Kidney epithelial cell (primary cell): Measurements from ENCODE around the gene SMIM44. TPM values are rescaled to one million over a fixed set of nuclear protein-coding genes. Genes with fewer than 3 reads are reported as not detected.

Experiments used
- DNase-seq: peaks from one replicate; pipeline ENCODE4 v3.0.0-alpha.2; 2010; ENCODE audit warnings: low read depth
- H3K27me3 ChIP-seq: 2 replicates; pipeline ENCODE4 v1.6.0; 2011; ENCODE audit warnings: low read length; ENCODE audit not compliant: control insufficient read depth, insufficient read depth
- H3K36me3 ChIP-seq: 2 replicates; pipeline ENCODE4 v1.5.1; 2011; ENCODE audit warnings: low read length; ENCODE audit not compliant: control insufficient read depth, insufficient read depth
- H3K4me3 ChIP-seq: 2 replicates; pipeline ENCODE4 v1.5.1; 2011; ENCODE audit warnings: low read depth, mild to moderate bottlenecking, control low read depth, low read length
- total RNA-seq: library from RNA; depleted of rRNA; stranded (reverse); fragments of >200 nt; gene quantifications from 2 replicates; pipeline ENCODE4 v1.2.3, GENCODE V29; 2015
- TF ChIP-seq, protein P1 (sequence below): IDR thresholded peaks from 2 replicates; pipeline ENCODE4 v1.5.1; 2011; ENCODE audit warnings: mild to moderate bottlenecking, moderate library complexity, low read length, control low read depth, inconsistent platforms; ENCODE audit not compliant: insufficient read depth, poor library complexity, severe bottlenecking

Gene SMIM44
- total RNA-seq, 1 donor from 2014 or later = 1.2 TPM

DNA sequence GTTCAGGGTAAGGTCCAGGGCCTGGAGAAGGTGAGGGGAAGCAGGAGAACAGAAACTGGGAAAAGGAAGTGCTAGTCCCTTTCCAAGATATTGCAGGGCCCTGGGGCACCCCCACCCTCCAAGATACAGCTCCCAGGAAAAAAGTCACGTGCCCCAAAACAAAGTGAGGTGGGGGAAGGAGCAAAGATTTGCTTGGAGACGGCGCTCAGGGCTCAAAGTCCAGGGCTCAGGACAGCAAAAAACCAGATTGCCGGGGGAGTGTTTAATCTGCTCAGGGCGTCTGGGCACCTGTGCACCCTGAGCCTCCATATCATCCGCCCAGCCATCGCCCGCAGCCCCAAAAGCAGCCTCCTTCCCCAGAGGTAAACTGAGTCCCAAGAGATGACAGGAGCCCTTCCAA, 9.2 kb downstream of the SMIM44 start:
- Histone ChIP-seq H3K36me3 (no peaks in the 10 kb centered on the region), H3K4me3 (no peak overlapping the region), H3K27me3 (peaks cover 10% of the 10 kb centered on the region)
- no peak for DNase-seq
- TF ChIP-seq, protein P1, sequence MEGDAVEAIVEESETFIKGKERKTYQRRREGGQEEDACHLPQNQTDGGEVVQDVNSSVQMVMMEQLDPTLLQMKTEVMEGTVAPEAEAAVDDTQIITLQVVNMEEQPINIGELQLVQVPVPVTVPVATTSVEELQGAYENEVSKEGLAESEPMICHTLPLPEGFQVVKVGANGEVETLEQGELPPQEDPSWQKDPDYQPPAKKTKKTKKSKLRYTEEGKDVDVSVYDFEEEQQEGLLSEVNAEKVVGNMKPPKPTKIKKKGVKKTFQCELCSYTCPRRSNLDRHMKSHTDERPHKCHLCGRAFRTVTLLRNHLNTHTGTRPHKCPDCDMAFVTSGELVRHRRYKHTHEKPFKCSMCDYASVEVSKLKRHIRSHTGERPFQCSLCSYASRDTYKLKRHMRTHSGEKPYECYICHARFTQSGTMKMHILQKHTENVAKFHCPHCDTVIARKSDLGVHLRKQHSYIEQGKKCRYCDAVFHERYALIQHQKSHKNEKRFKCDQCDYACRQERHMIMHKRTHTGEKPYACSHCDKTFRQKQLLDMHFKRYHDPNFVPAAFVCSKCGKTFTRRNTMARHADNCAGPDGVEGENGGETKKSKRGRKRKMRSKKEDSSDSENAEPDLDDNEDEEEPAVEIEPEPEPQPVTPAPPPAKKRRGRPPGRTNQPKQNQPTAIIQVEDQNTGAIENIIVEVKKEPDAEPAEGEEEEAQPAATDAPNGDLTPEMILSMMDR = no peak

DNA sequence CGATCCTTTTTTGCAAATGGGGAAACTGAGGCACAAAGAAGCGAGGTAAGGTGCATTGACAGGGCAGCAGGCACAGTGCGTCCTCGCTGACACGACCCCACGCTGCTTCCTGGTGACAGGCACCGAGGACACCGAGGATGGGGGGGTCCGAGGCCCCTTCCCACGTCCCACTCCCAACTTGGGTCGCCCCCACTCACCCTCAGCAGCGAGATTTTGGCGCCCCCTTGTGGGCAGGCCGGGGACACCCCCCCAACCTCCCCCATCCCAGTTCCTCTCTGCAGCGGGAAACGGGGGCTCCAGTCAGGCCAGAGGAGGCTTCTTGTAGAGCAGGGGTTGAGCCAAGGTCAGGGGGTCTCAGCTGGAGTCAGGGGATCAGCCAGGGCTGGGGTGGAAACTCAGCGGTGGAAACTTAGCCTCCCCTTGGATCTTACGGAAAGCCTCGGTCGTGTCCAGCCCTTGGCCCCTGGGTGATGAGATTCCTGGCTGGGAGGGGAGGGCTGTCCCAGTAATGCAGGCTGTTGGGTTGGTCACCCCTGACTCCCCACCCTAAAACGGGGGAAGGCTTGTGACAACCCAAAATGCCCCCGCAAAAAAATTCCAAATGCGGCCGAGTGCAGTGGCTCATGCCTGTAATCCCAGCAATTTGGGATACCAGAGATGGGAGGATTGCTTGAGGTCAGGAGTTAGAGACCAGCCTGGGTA, 11.1 kb downstream of the SMIM44 start:
- H3K36me3 ChIP-seq = no peaks in the 10 kb centered on the region
- no peak overlapping the region for H3K4me3 ChIP-seq
- TF ChIP-seq, protein P1 = peak; percentile 96
- no peak for DNase-seq
- H3K27me3 ChIP-seq = peaks cover 7% of the 10 kb centered on the region

DNA sequence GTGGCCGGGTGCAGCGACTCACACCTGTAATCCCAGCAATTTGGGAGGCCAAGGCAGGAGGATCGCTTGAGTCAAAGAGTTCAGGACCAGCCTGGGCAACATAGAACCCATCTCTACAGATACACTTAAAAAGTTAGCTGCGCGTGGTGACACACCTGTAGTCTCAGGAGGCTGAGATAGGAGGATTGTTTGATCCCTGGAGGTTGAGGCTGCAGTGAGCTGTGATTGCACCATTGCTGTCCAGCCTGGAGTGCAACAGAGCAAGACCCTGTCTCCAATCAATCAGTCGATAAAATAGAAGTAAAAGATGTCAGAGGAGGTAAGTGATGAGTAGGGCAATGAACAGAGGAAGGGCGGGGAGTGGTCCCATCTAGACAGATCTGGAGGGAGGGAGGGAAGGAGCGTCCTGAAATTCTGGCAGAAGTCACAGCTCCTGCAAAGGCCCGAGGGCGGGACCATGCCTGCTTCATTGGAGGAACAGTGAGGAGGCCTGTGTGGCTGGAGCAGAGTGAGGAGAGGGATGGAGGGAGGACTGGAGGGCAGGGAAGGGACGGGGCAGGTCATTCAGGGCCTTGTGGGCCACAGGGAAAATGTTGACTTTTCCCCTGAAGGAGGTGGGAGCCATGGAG, 12.6 kb downstream of the SMIM44 start:
- TF ChIP-seq, protein P1 = no peak
- DNase-seq = no peak
- no peak overlapping the region for H3K4me3 ChIP-seq
- H3K27me3 ChIP-seq = peaks cover 7% of the 10 kb centered on the region
- no peaks in the 10 kb centered on the region for H3K36me3 ChIP-seq

DNA sequence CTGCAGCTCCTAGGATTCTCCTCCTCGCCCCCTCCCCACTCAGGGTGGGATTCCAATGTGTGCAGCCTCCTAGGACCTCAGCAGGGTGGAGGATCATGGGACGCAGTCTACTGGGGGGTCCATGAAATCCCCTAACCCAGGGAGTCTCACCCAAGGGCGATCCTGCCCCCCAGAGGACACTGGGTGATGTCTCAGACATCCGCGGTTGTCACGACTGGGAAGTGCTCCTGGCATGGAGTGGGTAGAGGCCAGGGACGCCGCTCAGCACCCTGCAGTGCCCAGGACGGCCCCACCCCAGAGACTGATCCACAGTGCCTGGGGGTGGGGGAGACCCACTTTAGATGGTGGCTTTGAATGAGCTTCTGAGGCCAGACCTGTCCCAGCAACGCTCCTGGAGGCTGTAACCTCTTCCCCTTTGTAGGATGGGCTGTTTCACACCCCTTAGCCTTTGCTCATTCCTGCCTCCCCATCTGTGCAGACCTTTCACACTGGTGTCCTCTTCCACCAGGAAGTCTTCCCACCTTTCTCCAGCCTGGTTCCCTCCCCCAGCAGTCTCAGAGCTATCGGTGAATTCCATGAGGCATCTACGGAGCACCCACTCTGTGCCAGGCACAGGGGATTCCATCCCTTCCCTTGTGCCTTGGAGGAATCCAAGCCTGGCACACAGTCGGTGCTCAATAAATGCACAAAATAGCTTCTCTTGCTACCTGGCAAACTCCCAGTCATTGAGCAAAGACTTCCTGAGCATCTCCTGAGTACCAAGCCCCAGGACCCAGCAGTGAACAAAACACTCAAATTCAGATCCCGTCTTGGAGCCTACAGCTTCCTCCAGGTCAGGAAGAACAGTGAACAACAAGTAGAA, 13.4 kb downstream of the SMIM44 start:
- TF ChIP-seq, protein P1 = no peak
- Histone ChIP-seq H3K27me3 (peaks cover 7% of the 10 kb centered on the region), H3K4me3 (no peak overlapping the region), H3K36me3 (no peaks in the 10 kb centered on the region)
- DNase-seq = no peak

DNA sequence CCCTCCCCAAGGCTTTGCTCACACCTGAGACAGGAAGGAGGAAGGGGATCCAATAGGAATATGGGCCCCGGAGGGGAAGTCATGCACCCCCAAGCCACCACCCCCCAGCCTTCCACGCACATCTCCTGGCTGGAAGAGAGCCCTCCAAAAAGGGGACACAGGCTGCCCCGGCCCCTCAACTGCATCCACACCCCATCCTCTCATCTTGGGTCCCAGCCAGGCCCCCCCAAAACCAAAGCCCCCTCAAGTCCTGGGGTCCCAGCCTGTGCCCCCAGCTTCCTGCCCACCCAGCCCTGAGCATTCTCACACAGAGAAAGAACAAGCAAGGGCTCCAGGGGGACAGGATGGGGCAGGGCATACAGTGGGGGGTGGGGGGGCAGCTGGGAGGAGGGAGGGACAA, 15.0 kb downstream of the SMIM44 start:
- DNase-seq = no peak
- H3K36me3 ChIP-seq = no peaks in the 10 kb centered on the region
- H3K27me3 ChIP-seq = no peaks in the 10 kb centered on the region

More for the DNA sequence above, 15.0 kb downstream of the SMIM44 start:
- no peak overlapping the region for H3K4me3 ChIP-seq
- TF ChIP-seq, protein P1 = no peak
